HPDE6-E6E7 (cell line): ENCODE measurements around the gene ZFPM1.

Experiments used
- DNase-seq: peaks from one replicate; pipeline ENCODE4 v3.0.0; 2011; ENCODE audit warnings: missing footprints; ENCODE audit errors: extremely low spot score

The ZFPM1 gene

GRCh38 chr16:88497561-88498462 is 44.7 kb downstream of the ZFPM1 start:
- no peak for DNase-seq

GRCh38 chr16:88498576-88499208 is 45.6 kb downstream of the ZFPM1 start:
- no peak for DNase-seq

- no peak for DNase-seq
These were observed 46.2 kb downstream of the ZFPM1 start for GRCh38 chr16:88499292-88499691.

GRCh38 chr16:88499836-88500251 is 46.8 kb downstream of the ZFPM1 start:
- no peak for DNase-seq

- DNase-seq = no peak
These were observed 47.2 kb downstream of the ZFPM1 start for GRCh38 chr16:88500255-88500661.

- no peak for DNase-seq
These were observed 49.3 kb downstream of the ZFPM1 start for GRCh38 chr16:88502371-88502770.

GRCh38 chr16:88502776-88503280 is 49.7 kb downstream of the ZFPM1 start:
- no peak for DNase-seq

- no peak for DNase-seq
These were observed 50.3 kb downstream of the ZFPM1 start for GRCh38 chr16:88503374-88503770.

GRCh38 chr16:88503771-88504488 is 50.9 kb downstream of the ZFPM1 start:
- no peak for DNase-seq

- no peak for DNase-seq
These were observed 51.7 kb downstream of the ZFPM1 start for GRCh38 chr16:88504489-88505404.

- no peak for DNase-seq
These were observed 52.5 kb downstream of the ZFPM1 start for GRCh38 chr16:88505405-88506082.

GRCh38 chr16:88506723-88507122 is 53.6 kb downstream of the ZFPM1 start:
- no peak for DNase-seq

- DNase-seq = peak; percentile 55
These were observed 54.2 kb downstream of the ZFPM1 start for GRCh38 chr16:88507231-88507743.

- DNase-seq = no peak
These were observed 55.3 kb downstream of the ZFPM1 start for GRCh38 chr16:88508376-88508867.

- DNase-seq = peak; percentile 93
These were observed 56.0 kb downstream of the ZFPM1 start for GRCh38 chr16:88508868-88509748.

GRCh38 chr16:88509749-88510069 is 56.6 kb downstream of the ZFPM1 start:
- no peak for DNase-seq

- peak; percentile 84 for DNase-seq
These were observed 57.3 kb downstream of the ZFPM1 start for GRCh38 chr16:88510091-88510994.

GRCh38 chr16:88511060-88511459 is 58.0 kb downstream of the ZFPM1 start:
- DNase-seq = no peak
